Retina (tissue), 1 donor: ENCODE data around the gene SKAP1.

Source experiments
- DNase-seq: peaks from one replicate; pipeline ENCODE4 v3.0.0-alpha.2; 2016

Gene SKAP1

DNA sequence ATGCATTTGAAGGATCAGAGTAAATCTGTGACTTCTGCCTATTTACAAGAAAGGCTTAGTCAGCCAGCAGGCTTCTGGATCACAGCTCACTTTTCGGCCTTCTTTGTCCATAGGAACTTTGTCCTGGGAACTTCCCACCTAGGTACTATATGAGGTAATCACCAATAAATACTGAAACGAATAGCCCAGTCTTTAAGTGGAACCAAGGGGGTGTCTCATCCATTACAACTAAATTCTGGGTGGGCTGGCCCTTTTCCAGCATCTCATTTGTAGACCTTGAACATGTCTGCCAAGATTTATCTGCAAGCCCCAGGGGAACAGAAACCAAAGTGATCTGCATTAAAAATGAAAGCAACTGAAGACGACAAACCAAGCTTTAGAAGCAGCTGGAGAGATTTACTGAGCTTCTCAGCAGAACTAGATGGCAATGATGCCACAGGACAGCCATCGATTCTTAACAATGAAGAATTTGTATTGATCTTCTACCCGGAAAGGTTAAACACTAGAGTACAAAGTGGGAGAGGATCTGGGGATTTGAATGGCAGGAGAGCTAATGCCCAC, 267.0 kb downstream of the SKAP1 start:
- DNase-seq, result peak; percentile 40

DNA sequence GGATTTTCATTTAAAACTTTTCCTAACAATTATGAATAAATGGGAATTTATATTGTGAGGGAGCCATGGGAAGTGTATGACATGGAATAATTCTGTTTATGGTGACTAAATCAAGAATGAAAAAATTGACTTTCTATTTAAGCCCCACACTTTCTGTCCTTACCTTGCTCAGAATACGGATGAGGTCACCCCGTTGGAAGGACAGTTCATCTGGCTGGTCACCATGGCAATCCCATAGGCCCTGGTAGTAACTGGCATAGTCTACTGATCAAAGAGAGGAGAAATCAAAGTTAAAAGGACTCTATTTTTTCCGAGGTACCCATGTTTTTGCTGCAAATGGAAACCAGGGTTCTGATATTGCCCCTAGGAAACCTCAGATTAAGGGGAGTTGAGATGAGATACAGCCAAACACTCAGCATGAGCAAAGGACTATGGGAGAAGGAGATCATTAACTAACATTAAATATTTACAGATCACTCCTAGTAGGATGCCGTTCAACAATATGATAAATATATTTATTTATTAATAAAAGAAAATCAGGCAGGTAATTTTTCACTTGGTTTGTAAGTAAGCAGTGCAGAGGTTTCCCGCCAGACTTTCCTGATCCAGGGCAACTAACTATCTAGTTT, 267.6 kb downstream of the SKAP1 start:
- no peak for DNase-seq

DNA sequence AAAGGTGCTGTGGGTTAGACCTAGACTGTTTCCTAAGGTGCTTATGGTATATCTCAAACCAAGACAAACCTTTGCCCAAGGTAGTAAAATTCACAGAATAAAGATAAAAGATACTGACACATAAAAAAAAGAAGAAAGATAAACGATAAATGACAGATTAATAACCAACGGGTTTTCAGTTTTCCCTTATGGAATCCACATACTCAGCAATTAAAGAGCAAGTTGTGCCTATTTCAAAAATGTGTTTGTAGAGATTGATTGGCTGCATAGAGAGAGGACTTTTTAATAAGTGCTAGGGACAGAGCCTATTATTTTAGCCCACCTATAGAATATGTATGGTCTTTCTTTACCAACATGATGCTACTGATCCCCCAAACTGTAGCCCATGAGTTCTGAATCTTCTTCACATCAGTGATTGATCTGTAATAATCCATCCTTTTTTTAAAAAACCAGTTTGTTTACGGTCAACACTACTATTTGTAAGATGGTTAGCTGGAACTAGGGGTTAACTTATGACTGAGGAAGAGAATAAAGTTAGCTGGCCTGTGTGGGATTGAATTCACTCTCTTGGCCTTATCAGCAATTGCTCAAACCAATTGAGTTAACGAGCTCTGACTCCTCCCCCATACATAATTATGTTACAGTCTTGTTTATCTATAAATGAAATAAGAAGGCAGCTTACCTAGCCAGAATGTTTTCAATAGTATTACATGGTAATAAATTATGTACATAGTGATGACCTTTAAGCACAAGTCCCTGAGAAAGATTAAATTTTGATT, 268.7 kb downstream of the SKAP1 start:
- no peak for DNase-seq

- no peak for DNase-seq
Measured at GRCh38 chr17:48160177-48161081, 269.6 kb downstream of the SKAP1 start.

- DNase-seq, result no peak
Measured at GRCh38 chr17:48159232-48159631, 270.8 kb downstream of the SKAP1 start.

- DNase-seq, result peak; percentile 51
Measured at GRCh38 chr17:48155889-48156611, 274.0 kb downstream of the SKAP1 start.

DNA sequence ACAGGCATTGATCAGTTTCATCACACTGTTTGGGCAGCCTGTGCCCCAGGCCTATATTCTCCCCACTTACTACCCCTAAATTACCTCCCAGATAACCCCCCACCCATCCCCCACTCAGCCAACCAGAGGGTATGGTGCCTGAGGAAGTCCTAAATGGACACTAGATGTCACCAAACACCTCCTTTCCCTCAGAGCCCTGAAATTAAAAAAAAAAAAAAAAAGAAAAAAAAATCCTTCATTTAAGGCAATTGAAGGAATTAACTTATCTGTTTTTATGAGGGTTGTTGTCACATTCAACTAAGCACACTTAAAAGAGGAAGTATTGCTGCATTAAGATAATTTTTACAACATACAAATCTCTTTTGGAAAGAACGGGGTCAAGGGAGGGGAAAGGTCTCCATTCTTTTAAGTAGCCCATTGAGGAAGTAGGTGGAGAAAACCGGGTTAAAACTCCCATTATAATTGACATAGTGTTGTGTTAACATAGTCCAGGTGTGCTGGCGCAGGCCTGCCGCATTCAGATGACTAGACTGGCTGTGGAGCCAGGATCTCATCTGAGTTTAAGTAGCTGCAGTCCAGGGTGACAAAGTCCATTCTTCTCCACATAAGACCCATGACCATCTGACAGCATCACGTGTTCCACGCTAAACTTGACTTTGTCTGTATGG, 276.2 kb downstream of the SKAP1 start:
- DNase-seq, result peak; percentile 51

- DNase-seq, result no peak
Measured at GRCh38 chr17:48152289-48152688, 277.7 kb downstream of the SKAP1 start.

- DNase-seq, result no peak
Measured at GRCh38 chr17:48151220-48151619, 278.8 kb downstream of the SKAP1 start.

GRCh38 chr17:48150597-48151001, 279.4 kb downstream of the SKAP1 start:
- DNase-seq, result peak; percentile 30

DNA sequence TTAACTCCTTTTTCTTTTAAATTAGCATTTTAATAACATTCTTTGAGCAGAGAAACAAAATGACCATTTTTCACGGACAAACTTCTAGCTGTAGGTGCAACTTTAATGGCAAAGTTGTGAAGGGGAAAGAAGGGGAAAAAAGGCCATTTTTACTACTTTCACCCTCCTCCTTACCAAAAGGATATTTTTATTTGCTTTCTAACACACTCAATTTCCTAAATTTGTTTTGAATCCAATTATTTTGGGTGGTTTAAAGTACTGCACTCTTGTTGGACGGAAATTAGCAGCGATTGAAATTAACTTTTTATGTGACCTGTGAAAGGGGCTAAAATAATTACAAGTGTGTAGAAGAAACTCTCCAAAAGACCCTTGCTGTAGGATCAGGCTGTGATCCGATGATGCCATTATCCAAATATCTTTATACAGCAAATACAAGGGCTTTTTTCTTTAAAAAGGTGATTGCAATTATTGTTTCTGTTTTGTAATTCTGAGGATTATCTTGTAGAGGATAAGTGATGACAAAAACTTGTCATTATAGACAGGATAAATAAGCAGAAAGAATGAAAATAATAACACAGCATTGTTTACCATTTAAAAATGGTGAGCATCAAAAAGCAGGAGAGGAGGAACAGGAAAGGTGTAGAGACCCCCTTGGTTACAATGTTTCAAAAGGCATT, 280.1 kb downstream of the SKAP1 start:
- DNase-seq, result no peak

DNA sequence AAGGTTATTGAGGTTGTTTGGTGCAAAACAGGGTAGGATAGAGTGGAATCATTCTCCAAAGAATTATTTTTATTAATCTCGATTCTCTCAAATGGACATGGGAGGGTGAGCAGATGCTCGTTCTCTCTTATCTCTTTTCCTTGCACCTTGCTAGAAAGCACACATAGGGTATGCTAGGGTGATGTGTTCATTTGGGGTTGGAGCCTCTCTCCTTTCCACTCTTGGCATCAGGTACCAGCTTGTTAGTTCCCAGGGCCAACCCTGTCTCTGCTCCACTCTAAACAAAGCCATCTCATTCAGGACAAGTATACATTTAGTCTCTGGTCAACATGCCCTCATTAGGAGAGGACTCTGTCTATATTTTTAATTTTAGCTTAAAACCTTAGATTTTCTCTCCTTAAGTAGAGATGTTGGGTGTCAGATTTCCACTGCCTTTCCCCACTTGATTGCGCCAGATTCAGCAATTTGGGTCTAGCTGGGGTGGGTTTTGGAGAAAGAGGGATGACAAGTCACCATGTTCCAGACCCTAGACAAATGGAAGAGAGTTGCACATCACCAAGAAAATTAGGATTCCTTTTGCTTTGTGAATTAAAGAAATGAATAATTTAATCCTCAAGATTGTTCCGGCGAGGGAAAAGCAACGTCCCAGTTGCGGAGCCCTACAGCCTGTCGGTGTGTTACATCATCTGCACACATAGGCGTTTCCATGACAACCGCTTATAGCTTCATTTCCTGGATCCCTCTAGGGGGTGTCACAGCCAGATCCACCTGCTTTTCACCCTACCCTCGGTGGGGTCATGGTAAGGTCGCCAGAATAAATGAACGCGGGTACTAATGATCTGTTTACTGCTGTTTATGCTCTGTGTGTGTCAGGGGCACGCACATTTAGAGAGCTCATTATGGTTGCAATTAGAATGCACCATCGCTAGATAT, 280.9 kb downstream of the SKAP1 start:
- peak; percentile 67 for DNase-seq

GRCh38 chr17:48148029-48148770, 281.8 kb downstream of the SKAP1 start:
- no peak for DNase-seq

DNA sequence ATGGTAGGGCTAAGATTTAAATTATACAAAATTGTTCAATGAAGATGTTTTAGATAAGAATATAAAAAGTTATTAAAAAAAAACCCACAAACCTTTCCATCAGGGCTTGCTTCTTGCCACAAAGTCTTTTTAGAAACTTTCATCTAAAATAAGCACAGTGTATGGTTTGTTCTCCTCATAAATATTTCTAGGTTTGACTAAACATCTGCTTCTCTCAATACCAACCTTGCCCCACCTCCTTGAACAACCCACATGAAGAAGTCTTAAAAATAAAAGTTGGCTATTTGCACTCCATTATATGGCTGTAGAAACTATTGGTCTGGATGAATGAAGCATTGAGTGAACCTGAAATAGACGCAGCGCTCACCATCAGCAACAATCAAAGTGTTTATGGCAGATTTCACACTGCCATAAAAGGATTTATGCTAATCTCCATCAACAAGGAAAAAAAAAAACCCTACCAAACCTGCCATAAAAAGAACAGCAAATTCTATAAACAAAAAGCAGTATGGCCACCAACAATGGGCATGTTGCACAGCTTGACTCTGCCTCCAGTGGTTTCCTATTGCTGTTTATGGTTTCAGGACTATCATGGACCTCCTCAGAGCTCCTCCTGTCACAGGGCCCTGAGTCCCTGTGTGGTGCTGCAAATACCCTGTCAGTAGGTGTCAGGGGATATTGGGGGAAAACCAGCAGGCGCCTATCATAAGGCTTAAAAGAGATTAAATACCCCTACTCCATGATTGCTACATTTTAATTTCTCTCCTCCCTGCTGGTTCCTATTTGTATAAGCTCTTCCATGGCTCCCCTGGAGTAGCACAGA, 284.8 kb downstream of the SKAP1 start:
- DNase-seq, result no peak

DNA sequence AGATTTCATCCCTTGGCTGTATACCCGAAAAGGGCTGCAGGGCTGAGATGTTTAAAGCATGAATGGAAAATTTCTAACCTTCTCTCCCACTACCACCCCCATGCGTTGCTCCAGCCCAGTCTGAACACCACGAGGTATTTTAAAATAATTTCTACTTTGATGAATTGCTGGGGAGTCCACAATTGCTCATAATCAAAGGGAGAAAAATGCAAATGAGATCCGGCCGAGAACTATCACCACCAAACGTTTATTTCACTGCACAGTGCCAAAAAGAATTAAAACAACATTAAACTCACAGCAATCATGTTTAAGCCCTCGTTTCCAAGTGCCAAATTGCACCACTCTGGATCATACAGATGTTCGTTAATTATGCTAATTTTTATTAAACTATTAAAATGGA, 285.8 kb downstream of the SKAP1 start:
- DNase-seq, result no peak

DNA sequence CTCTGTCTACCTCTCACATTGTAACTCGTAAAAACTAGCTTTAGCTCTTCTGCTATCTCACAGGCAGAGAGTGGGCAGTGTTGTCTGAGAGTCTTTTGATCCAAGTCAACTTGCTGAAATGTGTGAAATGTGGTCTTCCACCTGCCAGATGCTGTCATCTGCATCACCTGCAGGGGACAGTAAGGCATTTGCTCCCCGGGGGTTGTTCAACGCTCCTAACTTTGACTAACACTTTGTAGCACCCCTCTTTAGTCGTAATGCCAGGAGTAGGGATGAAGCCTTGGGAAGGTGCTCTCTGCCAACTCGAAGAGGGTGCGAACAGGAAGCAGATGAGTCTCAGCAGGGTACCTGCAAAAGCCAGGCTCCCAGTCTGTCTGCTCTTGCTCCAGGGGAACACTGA, 286.4 kb downstream of the SKAP1 start:
- no peak for DNase-seq

DNA sequence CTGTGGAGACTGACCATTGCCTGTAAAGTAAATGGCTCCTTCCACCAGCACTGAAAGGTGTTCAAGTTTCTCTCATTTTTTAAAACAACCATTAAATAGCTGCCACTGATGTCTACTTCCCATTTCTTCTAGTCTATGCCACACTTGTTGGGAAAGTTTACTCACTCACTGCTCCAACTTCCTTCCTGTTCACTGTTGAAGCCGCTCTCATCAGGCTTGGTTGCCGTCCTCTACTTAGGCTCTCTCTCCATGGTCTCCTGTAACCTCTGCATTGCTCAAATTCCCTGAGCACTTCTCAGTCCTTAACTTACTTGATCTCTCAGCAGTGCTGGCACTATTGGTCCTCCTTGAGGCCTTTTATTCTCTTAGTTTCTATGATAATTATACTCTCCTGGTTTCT, 290.1 kb downstream of the SKAP1 start:
- no peak for DNase-seq

DNA sequence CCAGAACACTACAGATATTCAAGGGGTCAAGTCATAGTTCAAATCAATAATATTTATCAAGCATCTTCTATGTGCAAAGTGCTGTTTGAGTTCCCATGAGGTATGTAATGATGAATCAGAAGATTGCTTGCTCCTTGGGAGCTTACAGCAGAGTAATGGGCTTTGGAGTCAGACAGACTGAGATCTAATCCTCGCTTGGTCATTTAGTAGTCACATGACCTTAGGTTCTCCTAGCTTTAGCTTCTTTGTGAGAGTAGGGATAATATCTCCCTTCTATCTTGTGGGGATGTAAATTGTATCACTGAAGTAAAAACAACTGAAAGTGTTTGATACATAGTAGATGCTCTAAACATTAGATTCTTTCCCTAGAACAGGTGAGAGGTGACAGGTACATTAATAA, 292.4 kb downstream of the SKAP1 start:
- DNase-seq, result no peak
